ENCODE data around the gene ISG15. TPM values are rescaled to one million over a fixed set of nuclear protein-coding genes. Genes with fewer than 3 reads are reported as not detected.

Gene ISG15
- total and polyA plus RNA-seq, 9 of the 15 experiments (the other 6 are each of a cell fraction or from before 2014, with no cell fraction given): 0.40 to 58.3 (median 12.2) TPM

GRCh38 chr1:1021010-1021919, 8.0 kb downstream of the ISG15 start (continued):
- TF ChIP-seq ERF (CRISPR knock-in tag; IDR thresholded peaks at IDR 0.05): 0 out of 2 replicates have a peak, but pooled peaks have one; percentile 53
- TF ChIP-seq HINFP (tag; conservative IDR thresholded peaks at IDR 0.05; ENCODE audit: low read depth): no peak
- peak; percentile 3 for TF ChIP-seq KDM5B (IDR thresholded peaks at IDR 0.05; ENCODE audit: insufficient replicate concordance, low read depth, low read length)
- peak; percentile 30 for TF ChIP-seq EP300 (IDR thresholded peaks at IDR 0.05; ENCODE audit: low read length)
- TF ChIP-seq MAZ (CRISPR knock-in tag; conservative IDR thresholded peaks at IDR 0.05 in 1 of 2, IDR thresholded peaks at IDR 0.05 in 1 of 2): peak in 1 of 2 experiments; percentile 62; a peak in 2 of 4 replicates
- no peak for TF ChIP-seq GATA2 (CRISPR knock-in tag; IDR thresholded peaks at IDR 0.05)
- no peak for TF ChIP-seq STAT5A (IDR thresholded peaks at IDR 0.05; ENCODE audit: borderline replicate concordance, low read length)
- no peak for TF ChIP-seq RBM17 (IDR thresholded peaks at IDR 0.05; ENCODE audit: borderline replicate concordance, low read depth, low read length)
- peak; percentile 31; the same call in 1 of the 2 replicates for TF ChIP-seq L3MBTL2 (IDR thresholded peaks at IDR 0.05)
- peak; percentile 24; the same call in 1 of the 2 replicates for TF ChIP-seq ATF7 (IDR thresholded peaks at IDR 0.05)
- no peak for TF ChIP-seq ZKSCAN3 (CRISPR knock-in tag; IDR thresholded peaks at IDR 0.05)
- peak; percentile 39 for TF ChIP-seq HMGN3 (IDR thresholded peaks at IDR 0.05; ENCODE audit: borderline replicate concordance, extremely low read depth, insufficient read length, low read depth, low read length)
- TF ChIP-seq SIN3A (IDR thresholded peaks at IDR 0.05; ENCODE audit: borderline replicate concordance in 2 of 2, control insufficient read depth in 1 of 2, low read depth in 2 of 2, low read length in 2 of 2): peak in 1 of 2 experiments; percentile 36; a peak in 1 of 4 replicates
- no peak for TF ChIP-seq MEF2D (tag; conservative IDR thresholded peaks at IDR 0.05; ENCODE audit: low read depth)
- 0 out of 2 replicates have a peak, but pooled peaks have one; percentile 62 for TF ChIP-seq HOMEZ (CRISPR knock-in tag; IDR thresholded peaks at IDR 0.05)
- TF ChIP-seq MCM7 (IDR thresholded peaks at IDR 0.05): peak in 1 of 2 experiments; percentile 37; a peak in 1 of 4 replicates
- no peak for TF ChIP-seq ESRRA (IDR thresholded peaks at IDR 0.05; ENCODE audit: borderline replicate concordance, low read depth)
- peak; percentile 60 for TF ChIP-seq POLR2G (IDR thresholded peaks at IDR 0.05; ENCODE audit: low read depth, low read length)
- TF ChIP-seq CXXC5 (CRISPR knock-in tag; IDR thresholded peaks at IDR 0.05): peak; percentile 56
- TF ChIP-seq NEUROD1 (IDR thresholded peaks at IDR 0.05; ENCODE audit: borderline replicate concordance, low read depth, low read length, partially characterized antibody): peak; percentile 51
- no peak for TF ChIP-seq PYGO2 (tag; IDR thresholded peaks at IDR 0.05)
- TF ChIP-seq ARID3B (CRISPR knock-in tag; IDR thresholded peaks at IDR 0.05; ENCODE audit: borderline replicate concordance): 0 out of 2 replicates have a peak, but pooled peaks have one; percentile 20
